ENCODE data around the gene HDAC2.
A peak's percentile ranks its signal among the peaks of the same experiment; 100 is the strongest.
"Not testable (repeated sequence)": the region's sequence is repeated elsewhere in the genome, so short reads cannot be mapped to it uniquely, and the experiment has no call there.

Gene HDAC2

DNA sequence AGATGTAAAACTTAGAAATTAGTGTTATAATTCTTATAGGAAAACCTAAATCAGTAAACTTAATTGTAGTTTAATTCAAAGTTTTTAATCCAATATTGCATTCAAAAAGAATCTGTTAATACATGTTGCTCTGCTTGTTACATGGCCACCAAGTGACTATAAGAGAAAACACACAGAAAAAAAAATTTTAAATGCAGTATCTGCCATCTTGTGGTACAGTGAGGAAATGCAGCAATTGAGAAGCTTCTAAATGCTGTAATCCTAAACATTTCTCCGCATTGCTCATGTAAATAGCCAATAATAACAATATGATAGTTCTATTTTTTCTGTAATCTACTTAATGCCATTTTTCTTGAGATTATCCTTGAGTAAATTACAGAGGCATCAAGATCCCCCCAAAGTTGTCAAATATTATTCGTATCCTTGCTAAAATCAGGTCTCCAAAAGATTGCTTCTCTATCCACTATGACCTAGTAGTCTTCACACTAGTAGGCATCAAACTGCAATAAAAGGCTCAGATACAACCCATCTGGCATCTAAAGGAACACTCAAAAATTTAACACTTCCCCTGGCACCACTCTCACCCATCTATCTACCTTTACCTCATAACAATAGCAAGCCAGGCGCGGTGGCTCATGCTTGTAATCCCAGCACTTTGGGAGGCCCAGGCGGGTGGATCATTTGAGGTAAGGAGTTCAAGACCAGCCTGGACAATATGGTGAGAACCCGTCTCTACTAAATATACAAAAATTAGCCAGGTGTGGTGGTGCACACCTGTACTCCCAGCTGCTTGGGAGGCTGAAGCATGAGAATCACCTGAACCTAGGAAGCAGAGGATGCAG lies 34.6 kb downstream of the HDAC2 start:
- peak; percentile 75 for TF ChIP-seq CTCF (IDR thresholded peaks at IDR 0.05; ENCODE audit: low read depth, low read length, poor library complexity, severe bottlenecking)
- TF ChIP-seq EZH2phosphoT487 (IDR thresholded peaks at IDR 0.05; ENCODE audit: borderline replicate concordance, low read length) = no peak
- H3K4me3 ChIP-seq (ENCODE audit: low read length) = no peak overlapping the region
- H3K9me3 ChIP-seq (ENCODE audit: control insufficient read depth, insufficient read depth, low read length) = no peaks in the 10 kb centered on the region
- H3K4me1 ChIP-seq (ENCODE audit: control insufficient read depth, low read length) = no peaks in the 10 kb centered on the region
- H3K27me3 ChIP-seq (ENCODE audit: control insufficient read depth, low read length) = no peaks in the 10 kb centered on the region
- H3K36me3 ChIP-seq (ENCODE audit: control insufficient read depth, low read length) = peaks cover 26% of the 10 kb centered on the region
- no peaks in the 10 kb centered on the region for H3K9me2 ChIP-seq (replicated peaks; ENCODE audit: control insufficient read depth, low read length)
- no peaks in the 10 kb centered on the region for H4K20me1 ChIP-seq (ENCODE audit: control insufficient read depth, insufficient read depth, low read depth, low read length)
- H3K27ac ChIP-seq (ENCODE audit: low read depth, low read length) = no peak overlapping the region
- H3K79me2 ChIP-seq (ENCODE audit: control insufficient read depth, low read length) = no peaks in the 10 kb centered on the region
- no peak overlapping the region for H3K4me2 ChIP-seq (ENCODE audit: low read length)
- peaks cover 8% of the 10 kb centered on the region for H3F3A ChIP-seq (ENCODE audit: control insufficient read depth, insufficient read depth)

- H3K9me2 ChIP-seq (replicated peaks; ENCODE audit: control insufficient read depth, low read length) = no peaks in the 10 kb centered on the region
- H3K4me1 ChIP-seq (ENCODE audit: control insufficient read depth, low read length) = no peaks in the 10 kb centered on the region
- H3K27ac ChIP-seq (ENCODE audit: low read depth, low read length) = no peak overlapping the region
- no peaks in the 10 kb centered on the region for H3K27me3 ChIP-seq (ENCODE audit: control insufficient read depth, low read length)
- peaks cover 8% of the 10 kb centered on the region for H3F3A ChIP-seq (ENCODE audit: control insufficient read depth, insufficient read depth)
- no peak overlapping the region for H3K4me3 ChIP-seq (ENCODE audit: low read length)
- no peaks in the 10 kb centered on the region for H3K79me2 ChIP-seq (ENCODE audit: control insufficient read depth, low read length)
- H3K4me2 ChIP-seq (ENCODE audit: low read length) = no peak overlapping the region
- H3K9me3 ChIP-seq (ENCODE audit: control insufficient read depth, insufficient read depth, low read length) = no peaks in the 10 kb centered on the region
- H3K36me3 ChIP-seq (ENCODE audit: control insufficient read depth, low read length) = peaks cover 5% of the 10 kb centered on the region
- TF ChIP-seq EZH2phosphoT487 (IDR thresholded peaks at IDR 0.05; ENCODE audit: borderline replicate concordance, low read length) (no peak), CTCF (IDR thresholded peaks at IDR 0.05; ENCODE audit: low read depth, low read length, poor library complexity, severe bottlenecking) (no peak)
- H4K20me1 ChIP-seq (ENCODE audit: control insufficient read depth, insufficient read depth, low read depth, low read length) = no peaks in the 10 kb centered on the region
These were observed 36.8 kb downstream of the HDAC2 start for GRCh38 chr6:113934101-113934500.

- H3K79me2 ChIP-seq (ENCODE audit: control insufficient read depth, low read length); H3K4me2 ChIP-seq (ENCODE audit: low read length); H3K27ac ChIP-seq (ENCODE audit: low read depth, low read length); H3K9me3 ChIP-seq (ENCODE audit: control insufficient read depth, insufficient read depth, low read length); H3K9me2 ChIP-seq (replicated peaks; ENCODE audit: control insufficient read depth, low read length); H3K4me1 ChIP-seq (ENCODE audit: control insufficient read depth, low read length); H3K27me3 ChIP-seq (ENCODE audit: control insufficient read depth, low read length); H4K20me1 ChIP-seq (ENCODE audit: control insufficient read depth, insufficient read depth, low read depth, low read length); H3F3A ChIP-seq (ENCODE audit: control insufficient read depth, insufficient read depth); H3K4me3 ChIP-seq (ENCODE audit: low read length); H3K36me3 ChIP-seq (ENCODE audit: control insufficient read depth, low read length): not testable (repeated sequence)
These were observed 39.0 kb downstream of the HDAC2 start for GRCh38 chr6:113931907-113932306.

GRCh38 chr6:113930183-113930582 lies 40.8 kb downstream of the HDAC2 start:
- H4K20me1 ChIP-seq (ENCODE audit: control insufficient read depth, insufficient read depth, low read depth, low read length) = no peaks in the 10 kb centered on the region
- no peak overlapping the region for H3K27ac ChIP-seq (ENCODE audit: low read depth, low read length)
- H3K4me2 ChIP-seq (ENCODE audit: low read length) = no peak overlapping the region
- H3K4me3 ChIP-seq (ENCODE audit: low read length) = no peak overlapping the region
- TF ChIP-seq EZH2phosphoT487 (IDR thresholded peaks at IDR 0.05; ENCODE audit: borderline replicate concordance, low read length) (no peak), CTCF (IDR thresholded peaks at IDR 0.05; ENCODE audit: low read depth, low read length, poor library complexity, severe bottlenecking) (no peak)
- H3K79me2 ChIP-seq (ENCODE audit: control insufficient read depth, low read length) = no peaks in the 10 kb centered on the region
- no peaks in the 10 kb centered on the region for H3F3A ChIP-seq (ENCODE audit: control insufficient read depth, insufficient read depth)
- H3K4me1 ChIP-seq (ENCODE audit: control insufficient read depth, low read length) = no peaks in the 10 kb centered on the region
- H3K27me3 ChIP-seq (ENCODE audit: control insufficient read depth, low read length) = no peaks in the 10 kb centered on the region
- no peaks in the 10 kb centered on the region for H3K36me3 ChIP-seq (ENCODE audit: control insufficient read depth, low read length)
- no peaks in the 10 kb centered on the region for H3K9me2 ChIP-seq (replicated peaks; ENCODE audit: control insufficient read depth, low read length)
- H3K9me3 ChIP-seq (ENCODE audit: control insufficient read depth, insufficient read depth, low read length) = no peaks in the 10 kb centered on the region
